ENCODE results near the gene MARK2. TPM values are rescaled to one million over a fixed set of nuclear protein-coding genes. Genes with fewer than 3 reads are reported as not detected.
"Not testable (repeated sequence)": the region's sequence is repeated elsewhere in the genome, so short reads cannot be mapped to it uniquely, and the experiment has no call there.

The MARK2 gene
- total RNA-seq, 1 experiment from 2014 or later, result 5.6 TPM

GRCh38 chr11:63846897-63847296, 8.0 kb downstream of the MARK2 start:
- DNase-seq (ENCODE audit: low read depth), result no peak
- in situ Hi-C loops (cut with HindIII; ENCODE audit: low pct_unique_long_range_greater_than_20kb, low sequenced_read_pairs), result no loop called here

DNA sequence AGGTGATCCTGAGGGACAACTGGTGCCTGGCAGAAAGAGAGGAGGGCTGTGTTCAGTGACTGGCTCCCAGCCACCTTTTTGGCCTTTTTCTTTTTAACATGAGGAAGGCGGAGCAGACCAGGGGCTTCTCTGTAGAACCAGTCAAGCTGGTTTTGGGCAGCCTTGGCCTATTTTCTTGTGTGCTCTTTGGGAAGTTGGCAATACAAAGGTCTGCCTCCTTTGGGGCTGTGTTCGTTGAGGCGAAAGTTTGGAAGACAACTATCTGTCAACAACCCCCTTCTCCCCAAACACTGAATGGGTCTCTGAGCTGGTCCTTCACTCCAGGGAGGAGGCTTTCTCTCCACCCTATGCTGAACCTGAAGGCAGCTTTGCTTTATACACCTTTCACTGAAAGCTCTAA, 8.5 kb downstream of the MARK2 start:
- in situ Hi-C loops (cut with HindIII; ENCODE audit: low pct_unique_long_range_greater_than_20kb, low sequenced_read_pairs), result no loop called here

DNA sequence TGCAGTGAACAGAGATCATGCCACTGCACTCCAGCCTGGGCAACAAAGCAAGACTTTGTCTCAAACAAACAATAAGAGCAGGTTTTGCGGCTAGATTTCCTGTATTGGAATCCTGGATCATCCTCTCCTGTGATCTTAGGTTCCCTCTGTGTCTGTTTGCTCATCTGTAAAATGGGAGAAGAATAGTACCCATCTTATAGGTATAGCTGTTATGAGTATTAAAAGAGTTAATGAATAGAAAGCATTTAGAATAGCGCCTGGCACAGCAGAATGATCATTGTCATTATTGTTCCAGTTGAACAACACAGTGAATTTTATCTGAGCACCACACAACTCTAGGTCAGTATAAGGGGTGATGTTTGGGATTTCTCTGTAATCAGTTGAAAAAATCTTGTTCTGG, 10.8 kb downstream of the MARK2 start:
- in situ Hi-C loops (cut with HindIII; ENCODE audit: low pct_unique_long_range_greater_than_20kb, low sequenced_read_pairs), result no loop called here

More for the DNA sequence above, 8.5 kb downstream of the MARK2 start:
- DNase-seq (ENCODE audit: low read depth), result no peak

DNA sequence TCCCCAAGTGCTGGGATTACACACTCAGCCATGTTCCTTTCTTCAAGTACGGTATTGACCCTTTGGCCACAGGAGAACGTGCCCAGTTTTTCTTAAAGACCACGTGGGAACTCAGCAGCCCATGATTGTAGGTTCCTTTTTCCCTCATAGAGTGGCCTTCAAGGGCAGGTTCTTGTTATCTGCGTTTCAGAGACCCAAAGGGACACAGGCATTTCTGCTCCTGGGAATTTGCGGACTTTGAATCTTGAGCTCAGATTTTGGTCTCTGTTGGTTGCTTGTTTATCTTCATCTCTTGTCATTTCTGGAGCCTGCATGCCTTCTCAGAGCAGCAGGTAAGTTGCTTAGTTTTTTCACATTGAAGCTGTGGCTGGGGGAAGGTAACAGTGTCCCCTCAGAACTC, 12.0 kb downstream of the MARK2 start:
- in situ Hi-C loops (cut with HindIII; ENCODE audit: low pct_unique_long_range_greater_than_20kb, low sequenced_read_pairs), result no loop called here

More for the DNA sequence above, 10.8 kb downstream of the MARK2 start:
- no peak for DNase-seq (ENCODE audit: low read depth)

GRCh38 chr11:63851364-63851763, 12.5 kb downstream of the MARK2 start:
- DNase-seq (ENCODE audit: low read depth), result no peak
- in situ Hi-C loops (cut with HindIII; ENCODE audit: low pct_unique_long_range_greater_than_20kb, low sequenced_read_pairs), result no loop called here

More for the DNA sequence above, 12.0 kb downstream of the MARK2 start:
- DNase-seq (ENCODE audit: low read depth), result no peak

- in situ Hi-C loops (cut with HindIII; ENCODE audit: low pct_unique_long_range_greater_than_20kb, low sequenced_read_pairs), result no loop called here
- DNase-seq (ENCODE audit: low read depth), result no peak
Measured at GRCh38 chr11:63853476-63853875, 14.6 kb downstream of the MARK2 start.

- in situ Hi-C loops (cut with HindIII; ENCODE audit: low pct_unique_long_range_greater_than_20kb, low sequenced_read_pairs), result no loop called here
- no peak for DNase-seq (ENCODE audit: low read depth)
Measured at GRCh38 chr11:63854696-63855095, 15.8 kb downstream of the MARK2 start.

- in situ Hi-C loops (cut with HindIII; ENCODE audit: low pct_unique_long_range_greater_than_20kb, low sequenced_read_pairs), result no loop called here
- no peak for DNase-seq (ENCODE audit: low read depth)
Measured at GRCh38 chr11:63855975-63856374, 17.1 kb downstream of the MARK2 start.

- in situ Hi-C loops (cut with HindIII; ENCODE audit: low pct_unique_long_range_greater_than_20kb, low sequenced_read_pairs), result no loop called here
- no peak for DNase-seq (ENCODE audit: low read depth)
Measured at GRCh38 chr11:63858628-63859550, 20.0 kb downstream of the MARK2 start.

GRCh38 chr11:63862923-63863322, 24.0 kb downstream of the MARK2 start:
- in situ Hi-C loops (cut with HindIII; ENCODE audit: low pct_unique_long_range_greater_than_20kb, low sequenced_read_pairs), result no loop called here
- DNase-seq (ENCODE audit: low read depth), result no peak

DNA sequence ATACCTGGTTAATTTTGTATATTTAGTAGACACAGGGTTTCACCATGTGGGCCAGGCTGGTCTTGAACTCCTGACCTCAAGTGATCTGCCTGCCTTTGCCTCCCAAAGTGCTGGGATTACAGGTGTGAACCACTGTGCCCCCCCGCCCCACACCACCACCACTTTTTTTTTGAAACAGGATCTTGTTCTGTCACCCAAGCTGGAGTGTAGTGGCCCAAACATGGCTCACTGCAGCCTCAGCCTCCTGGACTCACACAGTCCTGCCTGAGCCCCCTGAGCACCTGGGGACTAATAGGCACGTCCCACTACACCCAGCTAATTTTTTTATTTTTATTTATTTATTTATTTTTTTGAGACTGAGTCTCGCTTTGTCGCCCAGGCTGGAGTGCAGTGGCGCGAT, 24.7 kb downstream of the MARK2 start:
- in situ Hi-C loops (cut with HindIII; ENCODE audit: low pct_unique_long_range_greater_than_20kb, low sequenced_read_pairs), result not testable (repeated sequence)

GRCh38 chr11:63866211-63866610, 27.3 kb downstream of the MARK2 start:
- in situ Hi-C loops (cut with HindIII; ENCODE audit: low pct_unique_long_range_greater_than_20kb, low sequenced_read_pairs), result no loop called here
- DNase-seq (ENCODE audit: low read depth), result no peak

More for the DNA sequence above, 24.7 kb downstream of the MARK2 start:
- DNase-seq (ENCODE audit: low read depth), result not testable (repeated sequence)

GRCh38 chr11:63867511-63867910, 28.6 kb downstream of the MARK2 start:
- in situ Hi-C loops (cut with HindIII; ENCODE audit: low pct_unique_long_range_greater_than_20kb, low sequenced_read_pairs), result no loop called here
- DNase-seq (ENCODE audit: low read depth), result no peak

DNA sequence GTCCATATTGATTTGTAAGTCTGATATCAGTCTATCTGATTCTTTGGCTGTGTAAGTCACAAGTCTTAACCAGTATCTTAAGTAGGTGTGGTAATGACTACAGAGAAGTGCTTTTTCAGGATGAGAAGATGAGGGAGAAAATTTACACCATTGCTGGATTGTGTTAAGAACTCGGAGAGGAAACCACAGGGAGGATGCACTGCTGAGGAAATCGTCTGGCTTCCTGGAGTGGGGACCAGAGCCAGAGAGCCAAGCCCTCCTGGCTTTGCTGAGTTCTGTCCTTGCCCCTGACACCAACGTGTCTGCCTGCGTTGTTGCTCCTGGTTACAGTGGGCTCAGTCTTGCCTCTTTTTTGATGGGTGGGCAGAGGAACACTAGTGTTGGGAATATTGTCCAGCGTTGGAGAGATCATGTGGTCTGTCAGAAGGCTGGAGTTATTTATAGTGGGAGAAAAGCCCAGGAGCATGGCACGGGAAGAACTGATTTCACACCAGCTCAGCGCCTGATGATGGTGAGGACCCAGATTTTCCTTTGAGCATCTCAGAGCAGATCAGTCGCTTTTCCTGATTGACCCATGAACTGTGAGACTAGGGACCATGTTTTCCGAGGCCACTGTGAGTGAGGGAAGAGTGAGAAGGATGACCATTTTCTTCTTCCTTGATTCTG, 29.6 kb downstream of the MARK2 start:
- in situ Hi-C loops (cut with HindIII; ENCODE audit: low pct_unique_long_range_greater_than_20kb, low sequenced_read_pairs), result no loop called here

DNA sequence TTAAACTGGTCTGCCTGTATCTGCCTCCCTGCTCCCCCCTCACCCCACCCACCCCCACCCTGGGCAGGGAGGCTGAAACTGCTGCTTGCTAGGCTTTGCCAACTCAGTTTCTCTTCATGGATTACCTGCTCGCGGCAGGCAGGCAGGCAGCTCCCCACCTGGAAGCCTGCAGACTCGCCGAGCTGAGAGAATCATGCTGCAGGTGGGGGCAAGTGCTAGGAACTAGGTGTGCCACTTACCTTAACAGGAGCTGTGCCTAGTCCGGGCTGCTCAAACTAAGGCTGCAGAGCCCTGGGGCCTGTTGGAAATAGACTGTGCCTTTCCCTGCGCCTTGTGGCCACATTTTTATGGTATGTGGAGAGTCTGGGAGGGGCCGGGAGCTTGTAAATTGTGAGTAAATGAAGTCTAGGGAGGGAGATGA, 30.3 kb downstream of the MARK2 start:
- in situ Hi-C loops (cut with HindIII; ENCODE audit: low pct_unique_long_range_greater_than_20kb, low sequenced_read_pairs), result no loop called here
- no peak for DNase-seq (ENCODE audit: low read depth)

More for the DNA sequence above, 29.6 kb downstream of the MARK2 start:
- DNase-seq (ENCODE audit: low read depth), result no peak

DNA sequence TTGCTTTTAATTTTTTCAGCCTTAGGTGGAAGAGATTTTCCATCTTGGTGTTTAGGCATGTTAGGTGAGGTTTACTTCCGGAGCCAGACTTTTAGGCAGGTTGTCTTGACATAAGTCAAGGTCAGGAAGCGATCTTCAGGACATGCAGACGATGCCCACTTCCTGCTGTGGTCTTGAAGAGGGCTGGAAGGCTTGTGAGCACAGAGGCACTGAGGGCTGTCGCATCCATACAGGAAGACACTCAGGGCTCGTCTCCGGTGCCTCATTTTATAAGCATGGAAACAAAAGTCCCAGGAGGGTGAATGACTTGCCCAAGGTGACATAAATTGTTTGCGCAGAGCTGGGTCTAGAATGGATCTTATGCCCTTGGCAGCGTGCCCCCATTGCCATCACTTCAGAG, 30.8 kb downstream of the MARK2 start:
- in situ Hi-C loops (cut with HindIII; ENCODE audit: low pct_unique_long_range_greater_than_20kb, low sequenced_read_pairs), result no loop called here

GRCh38 chr11:63870351-63871140, 31.6 kb downstream of the MARK2 start:
- in situ Hi-C loops (cut with HindIII; ENCODE audit: low pct_unique_long_range_greater_than_20kb, low sequenced_read_pairs), result no loop called here

More for the DNA sequence above, 30.8 kb downstream of the MARK2 start:
- no peak for DNase-seq (ENCODE audit: low read depth)

GRCh38 chr11:63871962-63872799, 33.3 kb downstream of the MARK2 start:
- in situ Hi-C loops (cut with HindIII; ENCODE audit: low pct_unique_long_range_greater_than_20kb, low sequenced_read_pairs), result no loop called here
- DNase-seq (ENCODE audit: low read depth), result peak; percentile 94

More at GRCh38 chr11:63870351-63871140, 31.6 kb downstream of the MARK2 start:
- no peak for DNase-seq (ENCODE audit: low read depth)
